Suprapubic skin (tissue), 4 donors: ENCODE measurements around the gene TMEM60.

Experiments used
- POLR2A ChIP-seq, 2 donors: fragments of 450-650 bp; IDR thresholded peaks; one replicate each; pipeline ENCODE4 v1.6.1; 2017; ENCODE audit warnings: antibody characterized with exemption in 2 of 2, mild to moderate bottlenecking in 2 of 2, moderate library complexity in 2 of 2
- POLR2AphosphoS5 ChIP-seq, 3 donors: sonication (generic); formaldehyde crosslinking; IDR thresholded peaks; one replicate each; pipeline ENCODE4 v1.6.1; 2017; ENCODE audit warnings: antibody characterized with exemption in 3 of 3
- TF ChIP-seq, protein P1 (sequence below), 2 donors: fragments of 200-600 bp in 1 of 2; fragments of 450-650 bp in 1 of 2; sonication (generic) in 1 of 2; IDR thresholded peaks; one replicate each; pipeline ENCODE4 v1.5.1; 2016 to 2019; ENCODE audit warnings: antibody characterized with exemption in 2 of 2, mild to moderate bottlenecking in 1 of 2, moderate library complexity in 1 of 2

DNA sequence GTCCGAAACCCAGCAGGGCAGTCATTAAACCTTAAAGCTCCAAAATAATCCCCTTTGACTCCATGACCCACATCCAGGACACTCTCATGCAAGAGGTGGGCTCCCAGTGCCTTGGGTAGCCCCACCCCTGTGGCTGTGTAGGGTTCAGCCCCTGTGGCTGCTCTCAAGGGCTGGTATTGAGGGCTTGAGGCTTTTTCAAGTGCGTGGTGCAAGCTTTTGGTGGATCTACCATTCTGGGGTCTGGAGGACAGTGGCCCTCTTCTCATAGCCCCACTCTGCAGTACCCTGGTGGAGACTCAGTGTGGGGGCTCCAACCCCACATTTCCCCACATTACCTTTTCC is 51.4 kb downstream of the TMEM60 start:
- TF ChIP-seq, protein P1, sequence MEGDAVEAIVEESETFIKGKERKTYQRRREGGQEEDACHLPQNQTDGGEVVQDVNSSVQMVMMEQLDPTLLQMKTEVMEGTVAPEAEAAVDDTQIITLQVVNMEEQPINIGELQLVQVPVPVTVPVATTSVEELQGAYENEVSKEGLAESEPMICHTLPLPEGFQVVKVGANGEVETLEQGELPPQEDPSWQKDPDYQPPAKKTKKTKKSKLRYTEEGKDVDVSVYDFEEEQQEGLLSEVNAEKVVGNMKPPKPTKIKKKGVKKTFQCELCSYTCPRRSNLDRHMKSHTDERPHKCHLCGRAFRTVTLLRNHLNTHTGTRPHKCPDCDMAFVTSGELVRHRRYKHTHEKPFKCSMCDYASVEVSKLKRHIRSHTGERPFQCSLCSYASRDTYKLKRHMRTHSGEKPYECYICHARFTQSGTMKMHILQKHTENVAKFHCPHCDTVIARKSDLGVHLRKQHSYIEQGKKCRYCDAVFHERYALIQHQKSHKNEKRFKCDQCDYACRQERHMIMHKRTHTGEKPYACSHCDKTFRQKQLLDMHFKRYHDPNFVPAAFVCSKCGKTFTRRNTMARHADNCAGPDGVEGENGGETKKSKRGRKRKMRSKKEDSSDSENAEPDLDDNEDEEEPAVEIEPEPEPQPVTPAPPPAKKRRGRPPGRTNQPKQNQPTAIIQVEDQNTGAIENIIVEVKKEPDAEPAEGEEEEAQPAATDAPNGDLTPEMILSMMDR (IDR thresholded peaks at IDR 0.05), result no peak
- no peak for TF ChIP-seq POLR2A (IDR thresholded peaks at IDR 0.05)
- TF ChIP-seq POLR2AphosphoS5 (IDR thresholded peaks at IDR 0.05), result no peak
